A673 (cell line): Measurements from ENCODE around the gene CD9. TPM values are rescaled to one million over a fixed set of nuclear protein-coding genes. Genes with fewer than 3 reads are reported as not detected.

Experiments used
- BruUV-seq: library from RNA; stranded (reverse); fragments of 400-500 nt; replicated peaks from 2 replicates; lab custom pipeline; 2021; lab: Mats Ljungman, UMichigan
- CTCF ChIA-PET: fragments of 300-600 bp; sonication (Branson Sonifier 250); formaldehyde crosslinking; loops from one replicate; lab custom pipeline; 2022; ENCODE audit warnings: antibody characterized with exemption; lab: Charles Lee
- POLR2A ChIA-PET: fragments of 300-600 bp; sonication (Branson Sonifier 250); formaldehyde crosslinking; loops from one replicate; lab custom pipeline; 2022; ENCODE audit warnings: antibody characterized with exemption; ENCODE audit not compliant: low non-redundant PET; lab: Charles Lee
- DNase-seq: peaks from one replicate; pipeline ENCODE4 v3.0.0-alpha.2; 2015; ENCODE audit warnings: low spot score
- H3K27ac ChIP-seq: fragments of 200-600 bp; sonication (generic); 2 replicates; pipeline ENCODE4 v1.5.1; 2016; ENCODE audit warnings: mixed run types, low read depth, mild to moderate bottlenecking, mixed read lengths, antibody characterized with exemption, low read length; ENCODE audit not compliant: poor library complexity, severe bottlenecking
- H3K27me3 ChIP-seq: fragments of 200-600 bp; sonication (generic); replicated peaks from 2 replicates; pipeline ENCODE4 v1.6.1; 2017; ENCODE audit warnings: mixed run types, low read depth, mild to moderate bottlenecking, mixed read lengths, antibody characterized with exemption, low read length; ENCODE audit not compliant: insufficient read depth, poor library complexity
- H3K36me3 ChIP-seq: fragments of 200-600 bp; sonication (generic); 2 replicates; pipeline ENCODE4 v1.6.1; 2016; ENCODE audit warnings: mixed run types, mild to moderate bottlenecking, mixed read lengths, antibody characterized with exemption, low read length; ENCODE audit not compliant: insufficient read depth, poor library complexity, severe bottlenecking
- H3K4me1 ChIP-seq: fragments of 200-600 bp; sonication (generic); 2 replicates; pipeline ENCODE4 v1.6.1; 2017; ENCODE audit warnings: mixed run types, mild to moderate bottlenecking, mixed read lengths, antibody characterized with exemption, low read length; ENCODE audit not compliant: insufficient read depth, poor library complexity, severe bottlenecking
- H3K4me3 ChIP-seq: fragments of 200-600 bp; sonication (generic); 2 replicates; pipeline ENCODE4 v1.5.1; 2016; ENCODE audit warnings: low read depth, mixed run types, mild to moderate bottlenecking, mixed read lengths, low read length; ENCODE audit not compliant: poor library complexity, severe bottlenecking
- H3K9me3 ChIP-seq: fragments of 200-600 bp; sonication (generic); 2 replicates; pipeline ENCODE4 v1.6.1; 2016; ENCODE audit warnings: mixed run types, low read depth, mild to moderate bottlenecking, mixed read lengths, antibody characterized with exemption, low read length; ENCODE audit not compliant: poor library complexity, severe bottlenecking
- EZH2 ChIP-seq: fragments of 200-600 bp; sonication (generic); IDR thresholded peaks from 2 replicates; pipeline ENCODE4 v1.6.1; 2017; ENCODE audit warnings: borderline replicate concordance, low read depth, mild to moderate bottlenecking, mixed read lengths, antibody characterized with exemption, low read length; ENCODE audit not compliant: poor library complexity, severe bottlenecking
- intact Hi-C: fragments of 100-400 bp; cut with micrococcal nuclease; formaldehyde crosslinking; loops from one replicate; pipeline ENCODE4 v1.10.0; 2022; ENCODE audit not compliant: unreplicated experiment
- total RNA-seq: library from RNA; stranded (reverse); gene quantifications from 2 replicates; pipeline ENCODE4 v1.2.3, GENCODE V29; 2021
- TF ChIP-seq, protein P1 (sequence below): fragments of 300-800, 200-600 bp; sonication (generic); conservative IDR thresholded peaks from 2 replicates; pipeline ENCODE4 v1.5.1; 2017; ENCODE audit warnings: low read depth, mild to moderate bottlenecking, antibody characterized with exemption, low read length, moderate library complexity, mixed read lengths

CD9 gene
- total RNA-seq, 1 experiment from 2014 or later: 2.8 TPM

DNA sequence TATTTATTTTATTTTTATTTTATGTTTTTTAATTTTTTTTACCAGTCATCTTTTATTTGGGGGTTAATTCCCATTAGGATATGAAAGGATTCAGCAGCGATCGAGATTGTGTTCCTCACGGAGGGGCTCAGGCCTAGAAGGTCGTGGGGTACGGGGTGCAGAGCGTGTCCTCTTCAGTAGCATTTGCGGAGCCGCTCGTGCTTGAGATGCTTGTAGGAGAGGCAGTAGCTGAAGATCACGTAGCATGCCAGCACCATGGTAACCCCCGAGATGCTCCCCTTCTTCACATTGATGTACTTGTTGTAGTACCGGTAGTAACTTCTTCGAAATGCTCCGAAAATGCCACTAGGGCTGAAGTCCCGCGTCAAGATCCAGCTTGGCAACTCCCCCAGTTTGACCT is 69.8 kb downstream of the CD9 start:
- ChIA-PET POLR2A (no interaction called here), CTCF (no interaction called here)
- Histone ChIP-seq H3K27ac (no peak overlapping the region), H3K4me3 (no peak overlapping the region), H3K4me1 (no peaks in the 10 kb centered on the region), H3K36me3 (no peaks in the 10 kb centered on the region), H3K27me3 (no peaks in the 10 kb centered on the region), H3K9me3 (no peaks in the 10 kb centered on the region)
- TF ChIP-seq, protein P1, sequence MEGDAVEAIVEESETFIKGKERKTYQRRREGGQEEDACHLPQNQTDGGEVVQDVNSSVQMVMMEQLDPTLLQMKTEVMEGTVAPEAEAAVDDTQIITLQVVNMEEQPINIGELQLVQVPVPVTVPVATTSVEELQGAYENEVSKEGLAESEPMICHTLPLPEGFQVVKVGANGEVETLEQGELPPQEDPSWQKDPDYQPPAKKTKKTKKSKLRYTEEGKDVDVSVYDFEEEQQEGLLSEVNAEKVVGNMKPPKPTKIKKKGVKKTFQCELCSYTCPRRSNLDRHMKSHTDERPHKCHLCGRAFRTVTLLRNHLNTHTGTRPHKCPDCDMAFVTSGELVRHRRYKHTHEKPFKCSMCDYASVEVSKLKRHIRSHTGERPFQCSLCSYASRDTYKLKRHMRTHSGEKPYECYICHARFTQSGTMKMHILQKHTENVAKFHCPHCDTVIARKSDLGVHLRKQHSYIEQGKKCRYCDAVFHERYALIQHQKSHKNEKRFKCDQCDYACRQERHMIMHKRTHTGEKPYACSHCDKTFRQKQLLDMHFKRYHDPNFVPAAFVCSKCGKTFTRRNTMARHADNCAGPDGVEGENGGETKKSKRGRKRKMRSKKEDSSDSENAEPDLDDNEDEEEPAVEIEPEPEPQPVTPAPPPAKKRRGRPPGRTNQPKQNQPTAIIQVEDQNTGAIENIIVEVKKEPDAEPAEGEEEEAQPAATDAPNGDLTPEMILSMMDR: no peak
- no peak for TF ChIP-seq EZH2
- DNase-seq: no peak
- no TSS peak for BruUV-seq
- intact Hi-C loops: no loop called here

DNA sequence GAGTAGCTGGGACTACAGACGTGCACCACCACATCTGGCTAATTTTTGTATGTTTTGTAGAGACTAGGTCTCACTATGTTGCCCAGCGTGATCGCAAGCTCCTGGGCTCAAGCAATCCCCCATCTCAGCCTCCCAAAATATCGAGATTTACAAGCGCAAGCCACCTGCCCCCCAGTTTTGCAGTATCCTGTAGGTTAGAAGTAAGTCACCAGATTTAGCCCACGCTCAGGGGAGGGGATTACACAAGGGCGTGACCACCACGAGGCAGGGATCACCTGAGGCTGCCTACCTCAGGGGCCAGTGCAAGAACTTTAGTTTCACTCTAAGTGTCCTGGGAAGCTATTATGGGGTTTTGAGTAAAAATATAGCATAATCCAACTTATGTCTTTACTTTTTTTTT is 71.1 kb downstream of the CD9 start:
- BruUV-seq: no TSS peak
- H3K4me3 ChIP-seq: no peak overlapping the region
- TF ChIP-seq EZH2: no peak
- TF ChIP-seq, protein P1: no peak
- ChIA-PET CTCF (no interaction called here), POLR2A (no interaction called here)
- no peak overlapping the region for H3K27ac ChIP-seq
- H3K4me1 ChIP-seq: no peaks in the 10 kb centered on the region
- H3K27me3 ChIP-seq: no peaks in the 10 kb centered on the region
- H3K9me3 ChIP-seq: no peaks in the 10 kb centered on the region
- no peak for DNase-seq
- intact Hi-C loops: no loop called here
- no peaks in the 10 kb centered on the region for H3K36me3 ChIP-seq

DNA sequence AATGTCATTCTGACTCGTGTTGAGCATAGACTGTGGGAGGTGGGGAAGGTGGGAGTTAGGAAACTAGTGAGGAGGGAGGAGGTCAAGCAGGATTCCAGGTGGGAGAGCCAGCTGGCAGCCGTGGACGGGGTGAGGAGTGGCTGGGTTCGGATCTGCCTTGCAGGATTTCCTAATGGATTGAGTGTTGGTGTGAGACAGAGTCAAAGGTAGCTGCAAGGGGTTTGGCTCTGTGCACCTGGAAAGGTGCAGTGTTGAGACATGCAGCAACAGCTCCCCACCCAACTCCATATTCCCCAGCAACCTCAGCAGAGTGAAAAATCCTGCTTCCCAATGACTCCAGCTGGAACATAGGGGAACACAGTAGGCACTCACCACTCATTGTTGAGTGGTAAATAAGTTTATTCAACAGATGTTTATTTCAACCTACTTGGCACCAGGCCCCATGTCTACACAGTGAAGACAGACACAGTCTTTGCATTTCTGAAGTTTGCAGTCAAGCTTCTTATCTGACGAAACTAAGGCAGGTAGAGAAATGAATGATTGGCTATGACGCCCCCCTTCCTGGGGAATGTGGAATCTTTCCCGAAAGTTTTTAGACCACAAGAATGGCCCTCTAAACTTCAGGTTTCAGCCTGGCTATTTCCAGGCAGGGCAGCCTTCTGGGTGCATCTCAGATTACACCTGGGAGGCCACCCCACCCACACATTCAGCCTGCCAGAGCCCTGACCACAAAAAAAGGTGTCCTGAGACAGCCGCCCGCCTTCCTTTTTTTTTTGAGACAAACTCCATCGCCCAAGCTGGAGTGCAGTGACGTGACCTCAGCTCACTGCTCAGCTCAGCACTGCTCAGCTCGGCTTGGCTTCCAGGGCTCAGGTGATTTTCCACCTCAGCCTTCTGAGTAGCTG is 72.4 kb downstream of the CD9 start:
- no TSS peak for BruUV-seq
- Histone ChIP-seq H3K9me3 (no peaks in the 10 kb centered on the region), H3K27me3 (no peaks in the 10 kb centered on the region), H3K27ac (no peak overlapping the region), H3K4me3 (no peak overlapping the region), H3K36me3 (no peaks in the 10 kb centered on the region), H3K4me1 (no peaks in the 10 kb centered on the region)
- TF ChIP-seq, protein P1: no peak
- POLR2A ChIA-PET: no interaction called here
- no peak for DNase-seq
- CTCF ChIA-PET: interaction anchor here (0.5 kb wide), 2 partner anchors 11 to 198 kb away, joined by 3 read pairs; no protein-coding TSS in a partner anchor
- intact Hi-C loops: no loop called here
